ENCODE results near the gene CAV2. TPM values are rescaled to one million over a fixed set of nuclear protein-coding genes. Genes with fewer than 3 reads are reported as not detected.

Gene CAV2
- total RNA-seq, 2 donors from 2014 or later: 5.2 to 7.4 TPM

GRCh38 chr7:116503835-116504234 lies 4.3 kb downstream of the CAV2 start:
- no peak overlapping the region for H3K27ac Mint-ChIP-seq
- H3K4me3 Mint-ChIP-seq: no peak overlapping the region
- Histone ChIP-seq H3K27ac (ENCODE audit: low read depth, low read length) (no peak overlapping the region), H3K9me3 (ENCODE audit: control insufficient read depth, low read length) (no peaks in the 10 kb centered on the region), H3K9ac (ENCODE audit: extremely low read depth, low read length, poor library complexity, severe bottlenecking) (no peak overlapping the region), H3K27me3 (ENCODE audit: control insufficient read depth, insufficient read depth, low read length, poor library complexity, severe bottlenecking) (peaks cover 20% of the 10 kb centered on the region), H3K36me3 (ENCODE audit: control insufficient read depth, insufficient read depth, low read length) (no peaks in the 10 kb centered on the region), H3K4me3 (ENCODE audit: low read length) (no peak overlapping the region), H3K4me1 (ENCODE audit: control insufficient read depth, insufficient read depth, low read length) (peaks cover 11% of the 10 kb centered on the region)
- TF ChIP-seq CTCF (conservative IDR thresholded peaks at IDR 0.05): no peak
- peaks cover 19% of the 10 kb centered on the region for H3K27me3 Mint-ChIP-seq (ENCODE audit: insufficient read depth)
- no peaks in the 10 kb centered on the region for H3K36me3 Mint-ChIP-seq (ENCODE audit: low read depth)
- DNase-seq: no peak
- H3K9me3 Mint-ChIP-seq: no peaks in the 10 kb centered on the region
- peaks cover 28% of the 10 kb centered on the region for H3K4me1 Mint-ChIP-seq

- 65 to 90% methylated on average over 2 of the region's 2 CpGs for WGBS, 2 experiments (ENCODE audit: insufficient coverage in 1 of 2, insufficient read length in 1 of 2)
- H3K36me3 ChIP-seq (ENCODE audit: control insufficient read depth, insufficient read depth, low read length): no peaks in the 10 kb centered on the region
- peaks cover 12% of the 10 kb centered on the region for H3K27me3 ChIP-seq (ENCODE audit: control insufficient read depth, insufficient read depth, low read length, poor library complexity, severe bottlenecking)
- no peak overlapping the region for H3K27ac ChIP-seq (ENCODE audit: low read depth, low read length)
- peaks cover 25% of the 10 kb centered on the region for H3K4me1 Mint-ChIP-seq
- H3K36me3 Mint-ChIP-seq (ENCODE audit: low read depth): no peaks in the 10 kb centered on the region
- H3K27me3 Mint-ChIP-seq (ENCODE audit: insufficient read depth): peaks cover 12% of the 10 kb centered on the region
- TF ChIP-seq CTCF (conservative IDR thresholded peaks at IDR 0.05): no peak
- H3K4me3 Mint-ChIP-seq: no peak overlapping the region
- H3K9me3 ChIP-seq (ENCODE audit: control insufficient read depth, low read length): no peaks in the 10 kb centered on the region
- H3K4me1 ChIP-seq (ENCODE audit: control insufficient read depth, insufficient read depth, low read length): peaks cover 9% of the 10 kb centered on the region
- no peaks in the 10 kb centered on the region for H3K9me3 Mint-ChIP-seq
- H3K9ac ChIP-seq (ENCODE audit: extremely low read depth, low read length, poor library complexity, severe bottlenecking): no peak overlapping the region
- DNase-seq: no peak
- H3K4me3 ChIP-seq (ENCODE audit: low read length): no peak overlapping the region
- no peak overlapping the region for H3K27ac Mint-ChIP-seq
Observed at GRCh38 chr7:116505278-116505677, 5.7 kb downstream of the CAV2 start.

- Mint-ChIP-seq H3K4me3 (no peak overlapping the region), H3K9me3 (no peaks in the 10 kb centered on the region), H3K27me3 (ENCODE audit: insufficient read depth) (peaks cover 7% of the 10 kb centered on the region), H3K4me1 (peaks cover 19% of the 10 kb centered on the region), H3K36me3 (ENCODE audit: low read depth) (no peaks in the 10 kb centered on the region), H3K27ac (no peak overlapping the region)
- Histone ChIP-seq H3K9ac (ENCODE audit: extremely low read depth, low read length, poor library complexity, severe bottlenecking) (no peak overlapping the region), H3K27ac (ENCODE audit: low read depth, low read length) (no peak overlapping the region), H3K36me3 (ENCODE audit: control insufficient read depth, insufficient read depth, low read length) (no peaks in the 10 kb centered on the region), H3K9me3 (ENCODE audit: control insufficient read depth, low read length) (no peaks in the 10 kb centered on the region), H3K4me1 (ENCODE audit: control insufficient read depth, insufficient read depth, low read length) (peaks cover 8% of the 10 kb centered on the region), H3K27me3 (ENCODE audit: control insufficient read depth, insufficient read depth, low read length, poor library complexity, severe bottlenecking) (peaks cover 7% of the 10 kb centered on the region), H3K4me3 (ENCODE audit: low read length) (no peak overlapping the region)
- WGBS, 2 experiments (ENCODE audit: insufficient coverage in 1 of 2, insufficient read length in 1 of 2): 81 to 90% methylated on average over 3 of the region's 3 CpGs
- TF ChIP-seq CTCF (conservative IDR thresholded peaks at IDR 0.05): no peak
- no peak for DNase-seq
Observed at GRCh38 chr7:116505823-116506222, 6.3 kb downstream of the CAV2 start.

Measured in endodermal cell (in vitro differentiated cells).